ENCODE data around the gene NLRP6. TPM values are rescaled to one million over a fixed set of nuclear protein-coding genes. Genes with fewer than 3 reads are reported as not detected.
A peak's percentile ranks its signal among the peaks of the same experiment; 100 is the strongest.

Gene NLRP6
- total RNA-seq, 2 experiments from 2014 or later = 3.7 to 3.8 TPM

DNA sequence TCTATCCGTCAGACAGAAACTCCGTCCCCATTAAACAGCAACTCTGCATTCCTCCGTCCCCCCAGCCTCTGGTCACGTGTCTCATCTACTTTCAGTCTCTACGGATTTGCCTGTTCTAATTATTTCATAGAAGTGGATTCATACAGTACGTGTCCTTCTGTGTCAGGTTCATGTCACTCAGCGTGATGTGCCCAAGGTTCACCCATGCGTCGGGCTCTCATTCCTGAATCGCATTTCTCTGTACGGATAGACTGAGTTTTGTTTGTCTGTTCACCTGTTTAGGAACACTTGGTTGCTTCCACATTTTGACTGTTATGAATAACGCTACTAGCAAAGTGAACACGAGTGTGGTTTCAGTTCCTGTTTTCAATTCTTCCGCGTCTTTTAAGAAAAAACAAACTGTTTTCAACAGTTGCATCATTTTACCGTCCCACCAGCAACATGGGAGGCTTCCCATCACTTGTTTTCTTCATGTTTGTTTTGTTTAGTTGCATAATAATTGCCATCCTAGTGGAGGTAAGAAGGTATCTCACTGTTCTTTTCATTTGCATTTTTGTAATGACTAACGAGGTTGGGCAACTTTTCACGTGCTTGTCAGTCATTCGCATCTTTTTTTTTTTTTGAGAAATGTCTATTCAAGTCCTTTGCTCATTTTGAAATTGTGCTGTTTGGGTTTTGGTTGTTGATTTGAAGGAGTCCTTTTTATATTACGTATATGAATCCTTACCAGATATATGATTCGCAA lies 8.9 kb upstream of the NLRP6 start:
- H3K9me3 Mint-ChIP-seq = no peaks in the 10 kb centered on the region
- peaks cover 31% of the 10 kb centered on the region for H3K4me1 Mint-ChIP-seq
- no peaks in the 10 kb centered on the region for H3K27me3 Mint-ChIP-seq
- H3K36me3 Mint-ChIP-seq = peaks cover 1% of the 10 kb centered on the region
- peak overlapping the region; percentile 86 for H3K4me3 Mint-ChIP-seq
- H3K27ac Mint-ChIP-seq = peak overlapping the region; percentile 97
- DNase-seq = peak; percentile 54

DNA sequence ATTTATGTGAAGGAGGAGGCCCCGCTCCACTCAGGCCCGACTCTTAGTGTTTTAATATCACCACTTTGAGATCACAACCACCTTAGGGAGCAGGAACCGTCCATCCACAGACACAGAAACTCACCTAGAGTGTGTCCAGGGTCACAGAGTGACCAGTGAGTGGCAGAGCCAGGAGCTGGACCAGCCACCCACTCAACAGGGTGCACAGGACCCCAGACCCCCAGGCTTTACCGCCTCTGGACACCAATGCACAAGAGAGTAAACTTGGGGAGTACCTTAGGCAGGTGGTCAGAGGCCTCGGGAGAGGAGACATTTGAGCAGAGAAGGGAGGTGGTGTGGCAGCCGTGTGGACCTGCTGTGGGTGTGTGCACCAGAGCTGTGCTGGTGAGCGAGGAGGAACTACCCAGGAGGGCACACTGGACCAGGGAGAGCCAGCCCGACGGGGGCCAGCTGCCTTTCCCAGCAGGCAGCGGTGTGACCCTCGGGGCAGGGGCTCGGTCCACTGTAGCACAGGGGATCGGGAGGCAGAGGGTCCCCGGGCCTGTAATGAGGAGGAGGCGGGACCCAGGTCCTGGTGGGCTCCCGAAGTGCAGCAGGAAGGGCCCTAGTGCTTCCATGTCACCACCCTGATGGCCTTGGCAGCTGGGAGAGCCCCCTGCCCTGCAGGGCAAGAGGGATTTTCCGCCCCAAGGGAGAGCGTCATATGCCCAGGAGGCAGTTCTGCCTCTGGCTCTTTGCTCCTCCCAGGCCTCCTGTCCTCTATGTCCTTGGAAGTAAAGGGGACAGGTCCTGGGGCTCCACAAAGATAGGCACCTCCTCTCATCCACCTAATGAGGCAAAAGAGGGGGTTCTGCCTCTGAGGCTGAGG lies 7.5 kb upstream of the NLRP6 start:
- H3K9me3 Mint-ChIP-seq = no peaks in the 10 kb centered on the region
- H3K27me3 Mint-ChIP-seq = no peaks in the 10 kb centered on the region
- H3K27ac Mint-ChIP-seq = peak overlapping the region; percentile 63
- no peak for DNase-seq
- H3K4me1 Mint-ChIP-seq = peaks cover 34% of the 10 kb centered on the region
- H3K4me3 Mint-ChIP-seq = no peak overlapping the region
- H3K36me3 Mint-ChIP-seq = no peaks in the 10 kb centered on the region

GRCh38 chr11:271319-271715 lies 6.9 kb upstream of the NLRP6 start:
- Mint-ChIP-seq H3K4me1 (peaks cover 34% of the 10 kb centered on the region), H3K36me3 (peaks cover 2% of the 10 kb centered on the region), H3K27me3 (no peaks in the 10 kb centered on the region), H3K4me3 (no peak overlapping the region), H3K27ac (no peak overlapping the region), H3K9me3 (peaks cover 5% of the 10 kb centered on the region)
- DNase-seq = no peak

DNA sequence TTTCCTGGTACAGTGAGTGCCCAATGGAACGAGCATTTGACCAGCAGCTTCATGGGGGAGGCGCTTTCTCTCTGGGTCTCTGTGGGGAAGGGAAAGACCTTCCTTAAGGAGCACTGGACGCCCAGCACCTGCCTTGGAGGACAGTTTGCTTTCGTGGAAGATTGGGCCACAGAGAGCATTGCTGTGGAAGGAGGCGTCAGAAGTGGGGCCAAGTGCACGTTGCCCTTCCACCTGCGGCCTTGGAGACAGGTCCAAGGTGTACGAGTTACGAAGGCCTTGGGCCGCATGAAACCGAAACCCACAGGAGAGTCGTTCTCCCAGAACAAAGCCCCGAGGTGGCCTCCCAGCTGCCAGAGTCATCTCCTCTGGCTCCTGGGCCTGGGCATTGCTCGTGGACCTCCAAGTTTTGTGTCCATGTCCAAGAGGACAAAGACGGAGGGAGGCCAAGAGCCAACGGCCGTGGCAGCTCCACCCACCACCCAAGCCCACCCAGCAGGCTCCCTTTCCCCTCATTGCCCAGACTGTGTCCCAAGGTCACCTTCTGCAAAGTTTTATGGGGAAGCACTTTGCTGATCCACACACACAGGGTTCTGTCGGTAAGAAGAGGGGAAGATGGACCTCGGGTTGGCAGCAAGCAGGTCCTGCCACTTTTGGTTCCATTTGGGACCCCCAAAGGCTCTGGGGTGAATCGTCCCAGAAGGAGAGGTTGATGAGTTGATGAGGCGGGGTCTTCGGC lies 5.8 kb upstream of the NLRP6 start:
- no peak overlapping the region for H3K27ac Mint-ChIP-seq
- H3K4me1 Mint-ChIP-seq = peaks cover 28% of the 10 kb centered on the region
- no peak overlapping the region for H3K4me3 Mint-ChIP-seq
- peaks cover 12% of the 10 kb centered on the region for H3K36me3 Mint-ChIP-seq
- no peak for DNase-seq
- H3K27me3 Mint-ChIP-seq = no peaks in the 10 kb centered on the region
- H3K9me3 Mint-ChIP-seq = peaks cover 10% of the 10 kb centered on the region

- peaks cover 17% of the 10 kb centered on the region for H3K36me3 Mint-ChIP-seq
- no peak for DNase-seq
- no peaks in the 10 kb centered on the region for H3K27me3 Mint-ChIP-seq
- H3K9me3 Mint-ChIP-seq = peaks cover 14% of the 10 kb centered on the region
- no peak overlapping the region for H3K27ac Mint-ChIP-seq
- peaks cover 30% of the 10 kb centered on the region for H3K4me1 Mint-ChIP-seq
- no peak overlapping the region for H3K4me3 Mint-ChIP-seq
Observed at GRCh38 chr11:272931-273198, 5.3 kb upstream of the NLRP6 start.

DNA sequence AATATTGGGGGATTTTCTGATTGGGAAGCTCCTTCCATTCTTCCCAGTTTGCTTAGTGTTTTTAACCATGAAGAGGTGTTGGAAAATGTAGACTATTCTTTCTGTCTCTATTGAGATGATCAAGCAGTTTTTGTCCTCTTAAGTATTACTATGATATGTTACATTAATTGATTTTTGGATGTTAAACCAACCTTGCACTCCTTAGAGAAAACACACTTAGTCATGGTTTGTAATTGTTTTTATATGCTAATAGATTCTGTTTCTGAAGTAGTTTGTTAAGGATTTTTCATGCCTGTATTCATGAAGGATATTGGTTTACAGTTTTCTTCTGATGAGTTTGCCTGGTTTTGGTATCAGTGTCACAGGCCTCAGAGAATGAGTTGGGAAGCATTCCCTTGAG lies 2.0 kb upstream of the NLRP6 start:
- DNase-seq = no peak
- no peak overlapping the region for H3K4me3 Mint-ChIP-seq
- H3K27ac Mint-ChIP-seq = no peak overlapping the region
- H3K4me1 Mint-ChIP-seq = peaks cover 19% of the 10 kb centered on the region
- H3K36me3 Mint-ChIP-seq = peaks cover 25% of the 10 kb centered on the region
- peaks cover 8% of the 10 kb centered on the region for H3K27me3 Mint-ChIP-seq
- peaks cover 16% of the 10 kb centered on the region for H3K9me3 Mint-ChIP-seq

DNA sequence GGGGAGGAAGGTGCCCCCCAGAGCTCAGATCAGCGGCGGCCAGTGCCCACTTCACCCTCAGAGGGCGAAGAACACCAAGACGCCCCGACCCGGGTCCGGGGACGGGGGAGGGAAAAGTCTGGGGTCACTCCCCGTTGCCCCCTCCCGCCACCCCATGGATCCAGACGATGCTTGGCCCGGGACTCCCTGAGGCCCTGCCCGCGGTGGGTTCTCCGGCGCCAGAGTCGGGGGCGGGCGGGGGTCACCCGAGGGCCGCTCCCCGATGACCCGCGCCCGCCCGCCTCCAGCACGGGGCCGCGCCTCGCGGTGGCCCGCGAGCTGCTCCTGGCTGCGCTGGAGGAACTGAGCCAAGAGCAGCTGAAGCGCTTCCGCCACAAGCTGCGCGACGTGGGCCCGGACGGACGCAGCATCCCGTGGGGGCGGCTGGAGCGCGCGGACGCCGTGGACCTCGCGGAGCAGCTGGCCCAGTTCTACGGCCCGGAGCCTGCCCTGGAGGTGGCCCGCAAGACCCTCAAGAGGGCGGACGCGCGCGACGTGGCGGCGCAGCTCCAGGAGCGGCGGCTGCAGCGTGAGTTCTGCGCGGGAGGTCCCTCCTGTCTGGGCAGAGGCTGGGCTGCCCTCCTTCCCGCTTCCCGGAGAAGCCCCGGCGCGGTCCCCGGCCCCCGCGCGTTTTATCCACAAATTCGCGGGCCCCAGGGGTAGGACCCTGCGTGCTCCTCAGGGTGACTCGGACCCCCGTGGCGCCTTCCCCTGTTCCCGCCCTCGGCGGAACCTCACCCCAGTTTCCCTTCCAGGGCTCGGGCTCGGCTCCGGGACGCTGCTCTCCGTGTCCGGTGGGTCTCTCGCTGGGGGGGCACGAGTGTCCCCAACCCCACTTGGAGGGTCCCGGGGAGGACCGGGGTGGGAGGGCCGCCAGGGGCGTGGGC lies 1.1 kb downstream of the NLRP6 start:
- H3K9me3 Mint-ChIP-seq = peaks cover 16% of the 10 kb centered on the region
- H3K27ac Mint-ChIP-seq = peak overlapping the region; percentile 90
- H3K4me1 Mint-ChIP-seq = peaks cover 39% of the 10 kb centered on the region
- H3K36me3 Mint-ChIP-seq = peaks cover 36% of the 10 kb centered on the region
- H3K4me3 Mint-ChIP-seq = peak overlapping the region; percentile 89
- peaks cover 21% of the 10 kb centered on the region for H3K27me3 Mint-ChIP-seq
- no peak for DNase-seq

DNA sequence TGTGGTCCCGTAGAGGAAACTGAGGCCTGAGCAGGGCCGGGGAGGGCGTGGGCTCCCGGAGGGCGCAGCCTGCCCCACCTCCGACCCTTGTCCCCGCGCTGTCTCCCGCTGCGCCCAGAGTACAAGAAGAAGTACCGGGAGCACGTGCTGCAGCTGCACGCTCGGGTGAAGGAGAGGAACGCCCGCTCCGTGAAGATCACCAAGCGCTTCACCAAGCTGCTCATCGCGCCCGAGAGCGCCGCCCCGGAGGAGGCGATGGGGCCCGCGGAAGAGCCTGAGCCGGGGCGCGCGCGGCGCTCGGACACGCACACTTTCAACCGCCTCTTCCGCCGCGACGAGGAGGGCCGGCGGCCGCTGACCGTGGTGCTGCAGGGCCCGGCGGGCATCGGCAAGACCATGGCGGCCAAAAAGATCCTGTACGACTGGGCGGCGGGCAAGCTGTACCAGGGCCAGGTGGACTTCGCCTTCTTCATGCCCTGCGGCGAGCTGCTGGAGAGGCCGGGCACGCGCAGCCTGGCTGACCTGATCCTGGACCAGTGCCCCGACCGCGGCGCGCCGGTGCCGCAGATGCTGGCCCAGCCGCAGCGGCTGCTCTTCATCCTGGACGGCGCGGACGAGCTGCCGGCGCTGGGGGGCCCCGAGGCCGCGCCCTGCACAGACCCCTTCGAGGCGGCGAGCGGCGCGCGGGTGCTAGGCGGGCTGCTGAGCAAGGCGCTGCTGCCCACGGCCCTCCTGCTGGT lies 1.9 kb downstream of the NLRP6 start:
- Mint-ChIP-seq H3K4me3 (peak overlapping the region; percentile 80), H3K4me1 (peaks cover 42% of the 10 kb centered on the region), H3K36me3 (peaks cover 36% of the 10 kb centered on the region), H3K9me3 (peaks cover 16% of the 10 kb centered on the region), H3K27ac (peak overlapping the region; percentile 72), H3K27me3 (peaks cover 21% of the 10 kb centered on the region)
- peak; percentile 64 for DNase-seq

GRCh38 chr11:280706-281485 lies 2.7 kb downstream of the NLRP6 start:
- H3K36me3 Mint-ChIP-seq = peaks cover 36% of the 10 kb centered on the region
- peak overlapping the region; percentile 74 for H3K4me3 Mint-ChIP-seq
- H3K4me1 Mint-ChIP-seq = peaks cover 46% of the 10 kb centered on the region
- peaks cover 21% of the 10 kb centered on the region for H3K27me3 Mint-ChIP-seq
- H3K9me3 Mint-ChIP-seq = peaks cover 16% of the 10 kb centered on the region
- peak; percentile 56 for DNase-seq
- H3K27ac Mint-ChIP-seq = peak overlapping the region; percentile 91

DNA sequence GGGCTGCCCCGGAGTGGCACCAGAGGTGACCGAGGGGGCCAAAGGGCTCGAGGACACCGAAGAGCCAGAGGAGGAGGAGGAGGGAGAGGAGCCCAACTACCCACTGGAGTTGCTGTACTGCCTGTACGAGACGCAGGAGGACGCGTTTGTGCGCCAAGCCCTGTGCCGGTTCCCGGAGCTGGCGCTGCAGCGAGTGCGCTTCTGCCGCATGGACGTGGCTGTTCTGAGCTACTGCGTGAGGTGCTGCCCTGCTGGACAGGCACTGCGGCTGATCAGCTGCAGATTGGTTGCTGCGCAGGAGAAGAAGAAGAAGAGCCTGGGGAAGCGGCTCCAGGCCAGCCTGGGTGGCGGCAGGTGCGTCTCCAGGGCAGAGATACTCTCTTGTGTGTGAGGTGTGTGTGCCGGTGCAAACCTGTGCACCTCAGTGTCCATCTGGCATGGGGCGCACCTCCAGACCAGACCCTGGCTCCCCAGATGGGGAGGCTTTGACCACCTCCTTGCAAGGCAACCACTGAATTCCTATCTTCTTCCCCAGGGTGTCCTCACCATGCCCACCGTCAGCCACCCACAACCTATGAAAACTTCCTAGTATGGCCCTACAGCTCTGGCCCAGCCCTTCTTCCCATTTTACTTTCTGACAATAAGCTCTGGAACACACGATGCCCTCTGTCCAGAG lies 3.4 kb downstream of the NLRP6 start:
- DNase-seq = peak; percentile 49
- Mint-ChIP-seq H3K4me3 (peak overlapping the region; percentile 74), H3K27ac (peak overlapping the region; percentile 91), H3K27me3 (peaks cover 21% of the 10 kb centered on the region), H3K4me1 (peaks cover 53% of the 10 kb centered on the region), H3K9me3 (peaks cover 9% of the 10 kb centered on the region), H3K36me3 (peaks cover 30% of the 10 kb centered on the region)

- Mint-ChIP-seq H3K27ac (peak overlapping the region; percentile 91), H3K9me3 (peaks cover 6% of the 10 kb centered on the region), H3K4me1 (peaks cover 58% of the 10 kb centered on the region), H3K36me3 (peaks cover 25% of the 10 kb centered on the region), H3K4me3 (peak overlapping the region; percentile 74), H3K27me3 (peaks cover 23% of the 10 kb centered on the region)
- DNase-seq = no peak
Observed at GRCh38 chr11:282171-282570, 4.0 kb downstream of the NLRP6 start.

DNA sequence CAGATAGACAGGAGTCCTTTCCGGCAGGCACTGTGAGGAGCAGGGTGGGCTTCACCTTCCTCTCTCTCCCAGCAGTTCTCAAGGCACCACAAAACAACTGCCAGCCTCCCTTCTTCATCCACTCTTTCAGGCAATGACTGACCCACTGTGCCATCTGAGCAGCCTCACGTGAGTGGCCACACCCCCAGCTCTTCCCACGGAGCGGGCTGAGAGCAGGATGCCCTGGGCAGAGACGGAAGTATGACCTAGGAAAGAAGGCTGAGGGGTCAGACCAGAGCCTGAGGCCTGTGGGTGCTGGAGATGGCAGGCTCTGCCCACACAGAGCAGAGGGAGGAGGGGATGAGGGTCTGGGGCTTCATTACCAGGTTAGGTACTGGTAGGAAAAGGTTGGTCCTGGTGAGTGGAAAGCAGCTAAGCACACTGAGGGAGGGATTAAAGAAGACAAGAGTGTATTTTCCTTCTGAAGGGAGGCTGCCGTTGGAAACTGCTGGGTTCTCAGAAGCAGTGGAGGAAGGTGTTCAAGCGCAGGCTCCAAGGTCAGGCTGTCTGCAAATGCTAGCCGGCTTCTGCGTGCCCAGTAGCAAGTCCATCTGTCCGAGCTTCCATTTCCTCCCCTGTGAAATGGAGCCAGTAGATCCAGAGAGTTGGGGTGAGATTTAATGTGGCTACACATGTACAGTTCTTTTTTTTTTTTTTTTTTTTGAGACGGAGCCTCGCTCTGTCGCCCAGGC lies 4.6 kb downstream of the NLRP6 start:
- Mint-ChIP-seq H3K4me3 (peak overlapping the region; percentile 74), H3K27me3 (peaks cover 28% of the 10 kb centered on the region), H3K9me3 (peaks cover 3% of the 10 kb centered on the region), H3K27ac (peak overlapping the region; percentile 91), H3K36me3 (peaks cover 22% of the 10 kb centered on the region), H3K4me1 (peaks cover 60% of the 10 kb centered on the region)
- no peak for DNase-seq

All from activated naive CD8-positive, alpha-beta T cell treated with anti-CD3 and anti-CD28 coated beads for 36 hours (primary cell).